ENCODE measurements around the gene CXCL6.

- TF ChIP-seq CTCF (conservative IDR thresholded peaks at IDR 0.05; ENCODE audit: low read depth, low read length) (no peak), EZH2 (IDR thresholded peaks at IDR 0.05; ENCODE audit: low read length, unreplicated experiment) (no peak), EZH2phosphoT487 (IDR thresholded peaks at IDR 0.05; ENCODE audit: borderline replicate concordance, low read length) (no peak)
Measured at GRCh38 chr4:73872316-73873108, 36.0 kb downstream of the CXCL6 start.

Data from PC-3 (cell line).